Uterus (tissue), 4 donors: ENCODE measurements around the gene C6orf136. TPM values are rescaled to one million over a fixed set of nuclear protein-coding genes. Genes with fewer than 3 reads are reported as not detected.
"Not testable (repeated sequence)": the region's sequence is repeated elsewhere in the genome, so short reads cannot be mapped to it uniquely, and the experiment has no call there.

Source experiments
- DNase-seq, 2 donors: peaks; one replicate each; pipeline ENCODE4 v3.0.0-alpha.2; 2019 to 2020
- H3K27ac ChIP-seq, 2 donors: fragments of 200-600 bp; sonication (generic); 1 replicate in 1 of 2; 2 replicates in 1 of 2; pipeline ENCODE4 v1.5.1; 2016 to 2018
- H3K27me3 ChIP-seq, 2 donors: fragments of 200-600 bp; sonication (generic); one replicate each; pipeline ENCODE4 v1.5.1; 2018 to 2019; ENCODE audit warnings: control low read depth in 1 of 2
- H3K36me3 ChIP-seq, 2 donors: fragments of 200-600 bp; sonication (generic); one replicate each; pipeline ENCODE4 v1.5.1; 2019; ENCODE audit warnings: control low read depth in 1 of 2
- H3K4me1 ChIP-seq, 2 donors: fragments of 200-600 bp; sonication (generic); one replicate each; pipeline ENCODE4 v1.5.1; 2018 to 2019; ENCODE audit warnings: control low read depth in 1 of 2
- H3K4me3 ChIP-seq, 2 donors: fragments of 200-600 bp; sonication (generic); 1 replicate in 1 of 2; 2 replicates in 1 of 2; pipeline ENCODE4 v1.5.1; 2018 to 2019; ENCODE audit warnings: mild to moderate bottlenecking in 1 of 2
- H3K9me3 ChIP-seq, 2 donors: fragments of 200-600 bp; sonication (generic); one replicate each; pipeline ENCODE4 v1.5.1; 2019; ENCODE audit warnings: control low read depth in 1 of 2
- POLR2A ChIP-seq, 2 donors: fragments of 450-650 bp; IDR thresholded peaks; one replicate each; pipeline ENCODE4 v1.6.1; 2016; ENCODE audit warnings: antibody characterized with exemption in 2 of 2, mild to moderate bottlenecking in 1 of 2, moderate library complexity in 1 of 2
- intact Hi-C: fragments of 100-400 bp; cut with DNase I; formaldehyde crosslinking; loops from one replicate; pipeline ENCODE4 v1.15.1; 2023; ENCODE audit warnings: low total_unique reads
- total RNA-seq, 4 donors: library from RNA; depleted of rRNA in 3 of 4; stranded (reverse); fragments of >200 nt in 3 of 4; gene quantifications; one replicate each; pipeline versions ENCODE4 v1.1.0 to v1.2.4, GENCODE V29; 2014 to 2023
- TF ChIP-seq, protein P1 (sequence below), 4 experiments: fragments of 200-600 bp in 2 of 4; fragments of 450-650 bp in 2 of 4; sonication (generic) in 2 of 4; IDR thresholded peaks; one replicate each; pipeline ENCODE4 v1.5.1; 2016 to 2019; ENCODE audit warnings: antibody characterized with exemption in 4 of 4, mild to moderate bottlenecking in 2 of 4, moderate library complexity in 1 of 4
- donor health status: DM: yes; HTN: yes; CAD: no.

The C6orf136 gene
- total RNA-seq, 4 donors from 2014 or later = 5.6 to 22.2 (median 7.7) TPM

- TF ChIP-seq, protein P1, sequence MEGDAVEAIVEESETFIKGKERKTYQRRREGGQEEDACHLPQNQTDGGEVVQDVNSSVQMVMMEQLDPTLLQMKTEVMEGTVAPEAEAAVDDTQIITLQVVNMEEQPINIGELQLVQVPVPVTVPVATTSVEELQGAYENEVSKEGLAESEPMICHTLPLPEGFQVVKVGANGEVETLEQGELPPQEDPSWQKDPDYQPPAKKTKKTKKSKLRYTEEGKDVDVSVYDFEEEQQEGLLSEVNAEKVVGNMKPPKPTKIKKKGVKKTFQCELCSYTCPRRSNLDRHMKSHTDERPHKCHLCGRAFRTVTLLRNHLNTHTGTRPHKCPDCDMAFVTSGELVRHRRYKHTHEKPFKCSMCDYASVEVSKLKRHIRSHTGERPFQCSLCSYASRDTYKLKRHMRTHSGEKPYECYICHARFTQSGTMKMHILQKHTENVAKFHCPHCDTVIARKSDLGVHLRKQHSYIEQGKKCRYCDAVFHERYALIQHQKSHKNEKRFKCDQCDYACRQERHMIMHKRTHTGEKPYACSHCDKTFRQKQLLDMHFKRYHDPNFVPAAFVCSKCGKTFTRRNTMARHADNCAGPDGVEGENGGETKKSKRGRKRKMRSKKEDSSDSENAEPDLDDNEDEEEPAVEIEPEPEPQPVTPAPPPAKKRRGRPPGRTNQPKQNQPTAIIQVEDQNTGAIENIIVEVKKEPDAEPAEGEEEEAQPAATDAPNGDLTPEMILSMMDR (IDR thresholded peaks at IDR 0.05) = no peak
- TF ChIP-seq POLR2A (IDR thresholded peaks at IDR 0.05) = no peak
- H3K36me3 ChIP-seq = no peaks in the 10 kb centered on the region
- no peaks in the 10 kb centered on the region for H3K9me3 ChIP-seq
- no peak overlapping the region for H3K4me3 ChIP-seq
- H3K4me1 ChIP-seq = no peaks in the 10 kb centered on the region
- H3K27me3 ChIP-seq = no peaks in the 10 kb centered on the region
- DNase-seq = no peak
- intact Hi-C loops = no loop called here
- H3K27ac ChIP-seq = no peak overlapping the region
Observed at GRCh38 chr6:30654798-30655742, 8.1 kb downstream of the C6orf136 start.

DNA sequence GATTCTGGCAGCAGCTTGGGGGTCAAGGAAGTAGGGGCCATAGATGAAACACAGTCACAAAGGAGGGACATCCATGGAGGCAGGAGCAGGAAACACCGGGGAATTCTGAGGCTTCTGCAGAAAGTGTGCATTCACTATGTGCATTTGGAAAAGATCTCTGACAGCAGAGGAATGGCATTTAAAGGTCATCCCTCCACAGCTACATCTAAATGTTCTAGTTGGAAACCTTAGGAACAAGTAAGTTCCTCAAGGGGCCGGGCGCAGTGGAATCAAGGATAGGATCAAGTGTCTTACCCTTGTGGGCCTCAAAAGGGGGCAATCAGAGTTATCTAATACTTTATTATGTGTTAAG lies 8.8 kb downstream of the C6orf136 start:
- intact Hi-C loops = no loop called here
- DNase-seq = no peak
- no peaks in the 10 kb centered on the region for H3K27me3 ChIP-seq
- no peak overlapping the region for H3K27ac ChIP-seq
- TF ChIP-seq, protein P1 (IDR thresholded peaks at IDR 0.05) = no peak
- no peak for TF ChIP-seq POLR2A (IDR thresholded peaks at IDR 0.05)
- H3K4me1 ChIP-seq = no peaks in the 10 kb centered on the region
- no peaks in the 10 kb centered on the region for H3K36me3 ChIP-seq
- H3K4me3 ChIP-seq = no peak overlapping the region
- no peaks in the 10 kb centered on the region for H3K9me3 ChIP-seq

DNA sequence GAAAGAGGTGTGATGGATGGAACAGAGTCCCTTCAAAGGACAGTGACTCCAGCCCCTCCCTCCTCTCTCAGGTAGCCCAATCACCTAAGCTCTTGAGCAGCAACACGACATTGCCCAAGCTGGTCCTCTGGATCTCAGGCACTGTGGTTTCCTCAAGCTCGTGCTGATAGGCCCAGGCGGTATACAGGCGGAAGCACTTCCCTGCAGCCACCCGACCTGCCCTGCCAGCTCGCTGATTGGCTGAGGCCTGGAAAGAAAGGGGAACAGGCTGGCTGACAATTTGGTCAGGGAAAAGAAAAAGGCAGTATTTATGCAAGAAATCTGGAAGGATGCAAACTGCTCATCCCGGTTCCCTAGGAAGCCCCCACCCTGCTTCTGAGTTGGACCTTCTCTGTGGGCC lies 9.6 kb downstream of the C6orf136 start:
- DNase-seq = no peak
- no peak overlapping the region for H3K27ac ChIP-seq
- intact Hi-C loops = no loop called here
- H3K4me3 ChIP-seq = no peak overlapping the region
- no peaks in the 10 kb centered on the region for H3K36me3 ChIP-seq
- no peaks in the 10 kb centered on the region for H3K27me3 ChIP-seq
- H3K4me1 ChIP-seq = no peaks in the 10 kb centered on the region
- H3K9me3 ChIP-seq = no peaks in the 10 kb centered on the region
- TF ChIP-seq, protein P1 (IDR thresholded peaks at IDR 0.05) = no peak
- TF ChIP-seq POLR2A (IDR thresholded peaks at IDR 0.05) = no peak

DNA sequence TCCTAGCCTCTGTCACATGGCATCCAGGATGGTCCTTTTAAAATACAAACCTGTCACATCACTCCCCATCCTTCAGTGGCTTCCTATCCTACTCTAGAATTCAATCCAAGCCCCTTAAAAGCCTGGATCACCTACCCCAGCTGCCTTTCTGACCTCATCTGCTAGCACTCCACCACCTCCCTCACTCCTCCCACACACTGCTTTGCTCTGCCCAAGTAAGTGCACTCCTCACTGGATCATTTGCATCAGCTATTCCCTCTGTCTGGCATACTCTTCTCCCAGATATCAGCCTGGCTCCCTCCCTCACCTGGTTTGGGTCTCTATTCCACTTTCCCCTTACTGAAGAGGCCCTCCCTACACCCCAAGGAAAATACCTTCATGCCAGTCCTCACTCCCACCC lies 10.5 kb downstream of the C6orf136 start:
- no peaks in the 10 kb centered on the region for H3K27me3 ChIP-seq
- H3K4me3 ChIP-seq = no peak overlapping the region
- H3K27ac ChIP-seq = peak overlapping the region in 1 of 2 donors; percentile 19
- intact Hi-C loops = no loop called here
- no peak for DNase-seq
- no peaks in the 10 kb centered on the region for H3K9me3 ChIP-seq
- H3K36me3 ChIP-seq = no peaks in the 10 kb centered on the region
- H3K4me1 ChIP-seq = no peaks in the 10 kb centered on the region
- TF ChIP-seq, protein P1 (IDR thresholded peaks at IDR 0.05) = no peak

GRCh38 chr6:30657922-30658321 lies 11.0 kb downstream of the C6orf136 start:
- DNase-seq, H3K9me3 ChIP-seq, H3K4me3 ChIP-seq, H3K27ac ChIP-seq, intact Hi-C loops, H3K36me3 ChIP-seq, H3K27me3 ChIP-seq, H3K4me1 ChIP-seq: not testable (repeated sequence)
